ENCODE results near the gene ROR1. TPM values are rescaled to one million over a fixed set of nuclear protein-coding genes. Genes with fewer than 3 reads are reported as not detected.

Gene ROR1
- total and polyA plus RNA-seq, 2 donors (not counting 3 experiments of a cell fraction or from before 2014, with no cell fraction given), result 2.6 to 3.5 TPM

- intact Hi-C loops (cut with micrococcal nuclease), result no loop called here
- no peaks in the 10 kb centered on the region for H3K9me3 ChIP-seq (replicated peaks; ENCODE audit: control insufficient read depth, insufficient read depth, low read length)
- no TSS peak for BruUV-seq (replicated peaks)
- no peaks in the 10 kb centered on the region for H3K27me3 ChIP-seq (ENCODE audit: control insufficient read depth in 2 of 2, insufficient read depth in 2 of 2, low read length in 2 of 2)
- POLR2A ChIA-PET, result no interaction called here
- dilution Hi-C loops (cut with MboI; ENCODE audit: extremely low pct_ligation_motif_present, low sequenced_read_pairs), result loop anchor here (25.0 kb wide), 1 partner anchor 453 kb away; no protein-coding TSS in a partner anchor
- no peak overlapping the region for H3K4me3 ChIP-seq (replicated peaks in 1 of 3; ENCODE audit: insufficient read depth in 1 of 3, low read depth in 1 of 3, low read length in 3 of 3)
- H3K4me2 ChIP-seq (ENCODE audit: insufficient read depth, low read length), result no peak overlapping the region
- no peak overlapping the region for H2AFZ ChIP-seq (ENCODE audit: low read depth, low read length)
- FAIRE-seq (no peak), DNase-seq (ENCODE audit: low read depth, low spot score) (no peak)
- no peaks in the 10 kb centered on the region for H4K20me1 ChIP-seq (replicated peaks; ENCODE audit: control insufficient read depth, extremely low read depth, insufficient read depth, low read length)
- no peaks in the 10 kb centered on the region for H3K4me1 ChIP-seq (ENCODE audit: control insufficient read depth, extremely low read depth, insufficient read depth, low read length)
- no peaks in the 10 kb centered on the region for H3K36me3 ChIP-seq (ENCODE audit: control insufficient read depth in 2 of 2, extremely low read depth in 1 of 2, insufficient read depth in 2 of 2, low read length in 2 of 2)
- no peak overlapping the region for H3K27ac ChIP-seq (ENCODE audit: insufficient read depth, low read depth, low read length)
- H3K9me1 ChIP-seq (replicated peaks; ENCODE audit: control insufficient read depth, extremely low read depth, insufficient read depth, low read length), result no peaks in the 10 kb centered on the region
- H3K79me2 ChIP-seq (ENCODE audit: control insufficient read depth, insufficient read depth, low read length), result no peaks in the 10 kb centered on the region
- no peak overlapping the region for H3K9ac ChIP-seq (replicated peaks; ENCODE audit: extremely low read depth, insufficient read depth, low read length)
- TF ChIP-seq EZH2 (IDR thresholded peaks at IDR 0.05; ENCODE audit: borderline replicate concordance, low read depth, low read length, severe bottlenecking) (no peak), MAX (IDR thresholded peaks at IDR 0.05; ENCODE audit: insufficient read depth, insufficient read length) (no peak), JUN (IDR thresholded peaks at IDR 0.05; ENCODE audit: borderline replicate concordance, insufficient read depth, insufficient read length, low read depth) (no peak), POLR2AphosphoS5 (IDR thresholded peaks at IDR 0.05; ENCODE audit: insufficient read depth, low read depth, low read length) (no peak), MYC (IDR thresholded peaks at IDR 0.05; ENCODE audit: low read depth, low read length) (no peak), CTCF (IDR thresholded peaks at IDR 0.05; ENCODE audit: extremely low read depth in 1 of 2, insufficient read depth in 1 of 2, low read depth in 1 of 2, low read length in 2 of 2) (no peak), FOS (IDR thresholded peaks at IDR 0.05; ENCODE audit: borderline replicate concordance, insufficient read depth, low read length) (no peak), POLR2A (IDR thresholded peaks at IDR 0.05; ENCODE audit: low read depth, low read length) (no peak), GATA2 (IDR thresholded peaks at IDR 0.05; ENCODE audit: insufficient read depth, insufficient read length, low read depth, low read length) (no peak)
- CTCF ChIA-PET, result interaction anchor here (1.8 to 8.8 kb wide), 3 partner anchors 10 to 448 kb away, joined by 4 to 231 read pairs (median 71); no protein-coding TSS in a partner anchor
These were observed 366.8 kb downstream of the ROR1 start for GRCh38 chr1:64140596-64140995.

Data from endothelial cell of umbilical vein (primary cell).